ENCODE results near the gene MYLK2.
A peak's percentile ranks its signal among the peaks of the same experiment; 100 is the strongest.

The MYLK2 gene

DNA sequence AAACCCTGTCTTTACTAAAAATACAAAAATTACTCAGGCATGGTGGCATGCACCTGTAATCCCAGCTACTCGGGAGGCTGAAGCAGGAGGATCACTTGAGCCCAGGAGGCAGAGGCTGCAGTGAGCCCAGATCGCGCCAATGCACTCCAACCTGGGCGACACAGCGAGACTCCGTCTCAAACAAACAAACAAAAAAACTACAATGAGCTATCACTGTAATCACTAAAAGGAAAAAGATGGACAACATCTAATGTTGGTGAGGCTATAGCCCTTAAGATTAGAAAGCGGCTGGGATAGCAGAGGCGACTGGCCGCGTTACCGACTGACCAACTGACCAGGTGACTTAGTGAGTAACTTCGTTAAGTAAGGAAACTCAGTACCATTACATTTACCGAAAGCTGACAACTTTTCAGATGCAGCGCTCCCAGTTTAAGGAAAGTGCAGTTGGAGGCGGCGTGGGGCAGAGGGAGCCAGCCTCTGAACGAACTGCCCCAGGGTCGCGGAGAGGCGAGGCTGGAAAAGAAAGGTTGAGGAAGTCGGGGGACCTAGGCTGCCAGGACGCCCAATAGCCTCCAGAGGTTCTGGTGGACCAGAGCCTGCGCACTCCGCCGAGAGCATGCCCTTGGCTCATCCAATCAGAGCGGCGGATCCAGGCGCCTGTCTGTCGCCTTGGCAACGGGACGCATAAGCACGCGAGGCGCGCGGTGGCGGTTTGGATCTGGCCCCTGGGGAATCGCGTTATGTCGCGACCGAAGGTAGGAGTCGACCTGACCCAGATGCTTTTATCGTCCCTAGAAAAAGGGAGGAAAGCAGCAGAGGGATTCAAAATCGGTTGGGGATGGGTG lies 60.2 kb downstream of the MYLK2 start:
- peak; percentile 92 for DNase-seq

DNA sequence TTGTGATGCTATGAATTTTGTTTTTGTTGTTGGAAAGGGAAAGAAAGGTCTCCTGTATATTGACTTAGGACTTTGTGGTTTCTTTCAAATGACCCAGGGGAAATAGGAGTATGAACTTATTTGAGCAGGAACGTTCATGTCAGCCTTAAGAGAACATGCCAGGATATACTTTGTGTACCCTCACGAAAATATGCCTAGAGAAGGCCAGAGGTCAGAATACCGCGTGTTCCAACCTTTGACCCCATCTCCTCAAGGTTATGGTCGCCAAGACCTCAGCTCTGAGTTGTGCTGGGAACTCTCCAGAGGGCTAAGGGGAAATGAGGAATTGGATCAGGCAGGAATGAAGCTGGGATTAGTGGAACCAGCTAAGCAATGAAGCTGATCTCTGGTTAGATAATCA lies 62.8 kb downstream of the MYLK2 start:
- no peak for DNase-seq

DNA sequence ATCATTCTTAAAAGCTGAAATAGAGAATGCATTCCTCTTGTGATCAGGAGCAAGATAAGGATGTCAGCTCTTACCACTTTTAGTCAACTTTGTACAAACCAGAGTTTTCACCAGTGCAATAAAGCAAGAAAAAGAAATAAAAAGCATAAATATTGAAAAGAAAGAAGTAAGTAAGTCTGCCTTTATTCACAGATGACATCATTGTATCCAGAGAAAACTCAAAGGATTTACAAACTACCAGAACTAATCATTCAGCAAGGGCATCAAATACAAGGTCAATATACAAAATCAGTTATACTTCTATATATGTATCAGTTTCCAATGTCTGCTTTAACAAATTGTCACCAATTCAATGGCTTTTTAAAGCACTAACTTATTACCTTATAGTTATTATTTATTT lies 64.7 kb downstream of the MYLK2 start:
- DNase-seq = no peak

All from activated CD8-positive, alpha-beta memory T cell treated with anti-CD3 and anti-CD28 coated beads for 24 hours (primary cell).